WI38 (cell line): ENCODE data around the gene SNX10.
"Not testable (repeated sequence)": the region's sequence is repeated elsewhere in the genome, so short reads cannot be mapped to it uniquely, and the experiment has no call there.

ENCODE experiments used
- H3K4me3 ChIP-seq: 2 replicates; pipeline ENCODE4 v1.5.1; 2011; ENCODE audit warnings: low read depth, mild to moderate bottlenecking, control low read depth, low read length
- CTCF ChIP-seq: IDR thresholded peaks from 2 replicates; pipeline ENCODE4 v1.5.1; 2012; ENCODE audit warnings: low read depth, mild to moderate bottlenecking, control low read depth, low read length

Gene SNX10

GRCh38 chr7:26291699-26292538, at the start of gene SNX10:
Gene SNX10 (plus strand): TSS chr7:26291862. CDS start chr7:26346443, 54,581 bp downstream.
- no peak for TF ChIP-seq CTCF
- H3K4me3 ChIP-seq, result no peak within 1 kb of the TSS

- no peak overlapping the region for H3K4me3 ChIP-seq
- TF ChIP-seq CTCF, result no peak
Observed at GRCh38 chr7:26245150-26245549, 46.5 kb upstream of the SNX10 start.

- no peak for TF ChIP-seq CTCF
- no peak overlapping the region for H3K4me3 ChIP-seq
Observed at GRCh38 chr7:26250239-26250638, 41.4 kb upstream of the SNX10 start.

- not testable (repeated sequence) for H3K4me3 ChIP-seq
Observed at GRCh38 chr7:26261866-26262265, 29.8 kb upstream of the SNX10 start.

- TF ChIP-seq CTCF, result no peak
- no peak overlapping the region for H3K4me3 ChIP-seq
Observed at GRCh38 chr7:26265065-26265464, 26.6 kb upstream of the SNX10 start.

GRCh38 chr7:26265499-26266075, 26.1 kb upstream of the SNX10 start:
- no peak overlapping the region for H3K4me3 ChIP-seq
- no peak for TF ChIP-seq CTCF

GRCh38 chr7:26267601-26268166, 24.0 kb upstream of the SNX10 start:
- no peak overlapping the region for H3K4me3 ChIP-seq
- TF ChIP-seq CTCF, result no peak
